Middle frontal gyrus (tissue), 1 donor: ENCODE data around the gene HNRNPH2.

Experiments
- DNase-seq: peaks from one replicate; pipeline ENCODE4 v3.0.0-alpha.2; 2015; ENCODE audit warnings: low spot score; ENCODE audit errors: extremely low spot score

The HNRNPH2 gene

DNA sequence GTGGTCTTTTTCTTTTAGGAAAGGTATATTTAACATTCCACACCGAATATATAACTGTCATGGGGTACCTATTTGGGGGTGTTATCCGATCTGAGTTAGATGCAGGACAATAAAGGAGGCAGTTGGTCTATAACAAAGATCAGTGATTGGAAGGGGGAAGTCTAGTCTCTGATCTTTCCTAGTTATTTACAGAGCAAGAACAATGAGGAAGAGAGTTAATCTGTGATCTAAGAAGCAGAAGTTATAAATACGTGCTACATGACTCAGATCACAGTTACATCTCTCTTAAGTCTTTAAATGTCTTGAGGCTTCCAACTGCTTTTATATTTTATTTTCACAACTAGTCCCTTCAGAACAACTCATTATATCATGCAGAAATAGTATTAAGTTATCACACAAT lies 44.0 kb downstream of the HNRNPH2 start:
- DNase-seq = no peak

DNA sequence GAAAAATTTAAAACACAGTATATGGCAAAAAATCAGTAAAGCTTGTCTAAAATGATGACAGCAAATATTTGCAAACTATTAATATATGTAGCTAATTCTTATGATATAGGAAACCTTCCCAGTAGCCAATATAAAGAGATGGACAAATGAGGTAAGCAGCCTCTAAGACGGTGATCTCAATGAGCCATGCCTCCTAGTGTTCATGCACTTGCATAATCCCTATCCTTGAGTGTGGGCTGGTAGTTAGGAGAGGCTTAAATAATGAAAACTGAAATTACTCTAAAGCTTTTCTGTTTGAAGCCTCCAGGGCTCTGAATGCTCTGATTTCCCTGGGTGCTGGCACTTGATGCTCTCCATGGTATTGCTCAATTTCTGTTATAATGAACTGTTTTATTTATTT lies 52.6 kb downstream of the HNRNPH2 start:
- DNase-seq = no peak

DNA sequence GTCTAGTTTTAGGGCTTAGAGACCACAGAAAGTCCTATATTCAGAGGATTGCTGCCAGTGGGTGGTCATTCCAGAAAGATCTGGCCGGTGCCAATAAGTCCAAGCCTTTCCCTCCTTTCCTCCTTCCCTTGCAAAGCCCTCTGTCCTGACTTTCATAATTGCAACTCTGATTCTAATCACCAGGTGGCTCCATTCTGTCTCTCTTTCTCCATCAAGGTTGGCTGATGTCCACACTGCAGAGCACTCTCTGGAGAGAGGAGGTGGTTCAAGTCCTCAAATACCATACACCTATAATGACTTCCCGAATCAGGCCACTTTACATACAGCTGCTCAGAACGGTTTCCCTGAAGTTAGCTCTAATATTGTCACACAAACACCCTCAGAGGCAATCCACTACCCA lies 54.9 kb downstream of the HNRNPH2 start:
- no peak for DNase-seq
